GM21447 (cell line): ENCODE results near the gene TAAR6.
"Not testable (repeated sequence)": the region's sequence is repeated elsewhere in the genome, so short reads cannot be mapped to it uniquely, and the experiment has no call there.

Source experiments
- ATAC-seq: cut with Tn5 transposase; IDR thresholded peaks from one replicate; pipeline ENCODE4 v1.9.1; 2021; ENCODE audit not compliant: unreplicated experiment

The TAAR6 gene

GRCh38 chr6:132589454-132589853 lies 19.3 kb downstream of the TAAR6 start, which contains the start of gene TAAR5:
Gene TAAR5, minus strand, starts transcription at chr6:132589741. Its CDS starts 55 bp downstream, at chr6:132589686.
- no peak for ATAC-seq

DNA sequence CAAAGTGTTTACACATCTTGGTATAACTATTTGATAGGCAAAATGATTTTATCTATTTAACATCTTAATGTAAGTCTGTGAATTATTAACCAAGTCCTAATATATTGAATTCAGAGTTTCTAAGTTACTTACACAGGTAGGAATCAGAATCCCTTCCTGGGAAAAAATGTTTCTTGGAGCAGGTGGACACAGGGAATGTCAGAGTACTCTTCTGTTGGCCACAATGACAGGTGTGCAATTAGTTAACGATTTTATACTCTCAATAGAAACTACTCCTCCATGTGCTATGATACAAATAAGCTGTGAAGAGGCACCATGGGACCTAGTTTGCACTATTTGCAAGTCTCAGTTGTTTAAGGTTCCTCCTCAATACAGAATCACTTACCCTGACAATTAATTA lies 20.2 kb downstream of the TAAR6 start:
- ATAC-seq, result no peak

DNA sequence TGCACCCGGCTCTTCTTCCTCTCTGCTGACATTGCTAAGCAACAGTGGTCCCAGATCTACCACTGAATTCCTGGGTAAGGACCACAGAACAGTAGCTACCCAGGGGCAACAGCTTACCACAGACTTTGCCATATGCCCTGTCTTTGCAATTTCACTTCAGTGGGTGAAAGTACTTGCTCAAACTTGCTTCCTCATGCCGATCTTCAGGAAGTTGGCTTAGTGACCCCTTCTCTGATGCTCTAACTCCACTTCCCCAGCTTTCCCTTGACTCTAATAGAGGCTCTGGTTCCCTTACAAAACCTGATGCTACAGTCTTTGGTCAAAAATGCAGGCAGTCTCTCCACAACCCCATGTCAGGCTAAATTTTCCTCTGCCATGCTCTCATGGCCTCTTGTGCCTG lies 22.7 kb downstream of the TAAR6 start:
- no peak for ATAC-seq

DNA sequence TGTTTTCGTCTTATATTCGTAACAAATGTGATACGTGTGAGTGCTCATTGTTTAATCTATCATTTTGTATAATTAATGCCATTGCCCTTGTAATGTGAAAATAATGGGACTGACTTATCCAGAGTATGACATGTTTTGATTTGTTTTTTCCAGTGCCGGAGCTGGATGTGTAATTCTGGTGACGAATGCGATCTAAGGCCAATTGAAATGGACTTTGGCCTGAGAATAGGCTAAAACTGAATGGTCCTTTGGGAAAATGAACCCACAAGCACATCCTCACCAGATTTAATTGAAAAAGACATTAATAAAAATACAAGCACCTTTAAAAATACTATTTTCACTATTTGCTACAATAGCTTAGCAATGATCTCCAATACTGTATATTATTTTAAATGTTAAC lies 26.1 kb downstream of the TAAR6 start:
- ATAC-seq, result no peak

- ATAC-seq, result peak; percentile 77
Measured at GRCh38 chr6:132598473-132598872, 28.4 kb downstream of the TAAR6 start.

DNA sequence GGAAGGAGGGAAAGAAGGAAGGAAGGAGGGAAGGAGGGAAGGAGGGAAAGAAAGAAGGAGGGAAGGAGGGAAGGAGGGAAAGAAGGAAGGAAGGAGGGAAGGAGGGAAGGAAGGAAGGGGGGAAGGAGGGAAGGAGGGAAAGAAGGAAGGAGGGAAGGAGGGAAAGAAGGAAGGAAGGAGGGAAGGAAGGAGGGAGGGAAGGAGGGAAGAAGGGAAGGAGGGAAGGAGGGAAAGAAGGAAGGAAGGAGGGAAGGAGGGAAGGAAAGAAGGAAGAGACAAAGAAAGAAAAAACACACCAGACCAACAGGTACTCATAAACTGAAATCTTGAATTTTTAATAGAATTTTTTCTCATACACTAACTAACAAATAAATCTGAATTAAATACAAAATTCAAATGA lies 30.8 kb downstream of the TAAR6 start:
- ATAC-seq, result not testable (repeated sequence)

- ATAC-seq, result no peak
Measured at GRCh38 chr6:132604635-132605152, 34.6 kb downstream of the TAAR6 start.

DNA sequence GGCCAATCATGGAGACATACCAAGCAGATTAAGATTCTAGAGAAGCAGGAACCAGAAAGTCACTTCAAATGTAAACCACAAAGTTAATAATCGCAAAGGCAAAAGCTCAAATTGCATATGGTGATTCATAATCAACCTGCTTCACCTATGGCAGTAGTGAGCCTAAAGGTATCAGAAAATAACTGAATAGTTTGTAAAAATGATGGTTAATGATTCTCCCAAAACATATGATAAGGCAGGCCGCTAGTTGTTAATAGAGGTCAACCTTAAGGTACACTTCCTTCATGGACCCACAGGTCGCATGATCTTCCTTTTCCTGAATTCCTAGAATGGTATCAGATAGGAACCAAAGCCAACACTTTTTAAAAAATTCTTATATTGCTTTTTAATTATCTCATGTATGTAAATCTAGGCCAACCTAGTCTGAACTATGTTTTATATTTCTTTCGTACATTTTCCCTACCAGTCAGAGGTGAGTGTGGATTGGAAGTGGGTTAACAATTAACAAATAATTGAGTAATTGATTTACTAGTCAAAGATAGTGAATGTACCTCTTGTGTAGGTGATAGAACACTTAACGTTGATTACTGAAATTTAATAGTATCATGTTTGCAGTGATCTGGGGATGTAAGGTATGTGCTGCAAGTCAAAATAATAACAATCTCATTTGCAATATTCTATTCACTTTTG lies 37.6 kb downstream of the TAAR6 start:
- no peak for ATAC-seq

DNA sequence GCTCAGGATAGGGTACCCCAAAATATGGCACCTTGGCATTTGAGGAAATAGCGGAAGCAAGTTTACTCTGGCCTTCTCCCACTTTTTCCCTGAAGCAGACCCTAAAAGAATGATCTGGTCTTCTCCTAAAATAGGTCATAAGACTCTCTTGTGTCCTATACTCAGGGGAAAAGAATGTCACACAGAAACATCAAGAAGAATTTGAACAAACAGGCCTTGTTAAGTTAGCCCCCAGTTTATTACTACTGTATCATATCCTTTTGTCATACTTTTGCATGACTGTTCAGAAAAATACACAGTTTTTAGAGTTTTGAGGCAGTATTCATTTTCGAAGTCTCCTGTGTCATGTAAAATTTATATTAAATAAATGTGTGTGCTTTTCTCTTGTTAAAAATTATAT lies 41.5 kb downstream of the TAAR6 start:
- ATAC-seq, result no peak

GRCh38 chr6:132612449-132613108 lies 42.5 kb downstream of the TAAR6 start:
- ATAC-seq, result no peak

- ATAC-seq, result no peak
Measured at GRCh38 chr6:132614554-132614953, 44.4 kb downstream of the TAAR6 start.

GRCh38 chr6:132616677-132617076 lies 46.6 kb downstream of the TAAR6 start:
- no peak for ATAC-seq
